Suppressor macrophage treated with lipopolysaccharide for 4 hours (primary cell): Measurements from ENCODE around the gene MGAT4B.
"Not testable (repeated sequence)": the region's sequence is repeated elsewhere in the genome, so short reads cannot be mapped to it uniquely, and the experiment has no call there.

Experiments used
- DNase-seq: peaks from one replicate; pipeline ENCODE4 v3.0.0-alpha.2; 2020

Gene MGAT4B

GRCh38 chr5:179794171-179794570 is 12.5 kb downstream of the MGAT4B start:
- no peak for DNase-seq

- DNase-seq: peak; percentile 53
Measured at GRCh38 chr5:179793468-179794139, 13.1 kb downstream of the MGAT4B start, which contains the start of gene LTC4S. Gene LTC4S (plus strand): TSS chr5:179793986. CDS start chr5:179794081, 95 bp downstream.

- peak; percentile 71 for DNase-seq
Measured at GRCh38 chr5:179792612-179793467, 13.8 kb downstream of the MGAT4B start.

GRCh38 chr5:179791881-179792611 is 14.6 kb downstream of the MGAT4B start:
- DNase-seq: no peak

GRCh38 chr5:179789278-179789677 is 17.4 kb downstream of the MGAT4B start:
- DNase-seq: not testable (repeated sequence)

- no peak for DNase-seq
Measured at GRCh38 chr5:179788193-179788854, 18.3 kb downstream of the MGAT4B start.

- no peak for DNase-seq
Measured at GRCh38 chr5:179786861-179787260, 19.8 kb downstream of the MGAT4B start.

- no peak for DNase-seq
Measured at GRCh38 chr5:179783128-179783527, 23.5 kb downstream of the MGAT4B start.

- DNase-seq: no peak
Measured at GRCh38 chr5:179781846-179782245, 24.8 kb downstream of the MGAT4B start.

GRCh38 chr5:179780362-179780761 is 26.3 kb downstream of the MGAT4B start:
- DNase-seq: peak; percentile 71

- no peak for DNase-seq
Measured at GRCh38 chr5:179779826-179780225, 26.8 kb downstream of the MGAT4B start.

GRCh38 chr5:179778591-179778990 is 28.1 kb downstream of the MGAT4B start:
- no peak for DNase-seq

GRCh38 chr5:179777909-179778308 is 28.8 kb downstream of the MGAT4B start:
- DNase-seq: peak; percentile 67

- no peak for DNase-seq
Measured at GRCh38 chr5:179777456-179777855, 29.2 kb downstream of the MGAT4B start.

- peak; percentile 68 for DNase-seq
Measured at GRCh38 chr5:179776411-179776938, 30.2 kb downstream of the MGAT4B start.

GRCh38 chr5:179774442-179774841 is 32.2 kb downstream of the MGAT4B start:
- no peak for DNase-seq

- DNase-seq: no peak
Measured at GRCh38 chr5:179773686-179774040, 33.0 kb downstream of the MGAT4B start.

GRCh38 chr5:179772351-179772750 is 34.3 kb downstream of the MGAT4B start:
- no peak for DNase-seq

- DNase-seq: no peak
Measured at GRCh38 chr5:179771311-179771895, 35.3 kb downstream of the MGAT4B start.

- DNase-seq: peak; percentile 81
Measured at GRCh38 chr5:179769796-179770195, 36.9 kb downstream of the MGAT4B start.

- peak; percentile 74 for DNase-seq
Measured at GRCh38 chr5:179769271-179769670, 37.4 kb downstream of the MGAT4B start.
